Stomach (tissue), 4 donors: ENCODE measurements around the gene MAGI1.

Experiments used
- POLR2A ChIP-seq, 4 donors: fragments of 450-650 bp; IDR thresholded peaks; one replicate each; pipeline ENCODE4 v1.6.1; 2016; ENCODE audit warnings: antibody characterized with exemption in 4 of 4, control low read depth in 2 of 4, mild to moderate bottlenecking in 1 of 4, moderate library complexity in 1 of 4
- POLR2AphosphoS5 ChIP-seq, 3 donors: sonication (generic); formaldehyde crosslinking; IDR thresholded peaks; one replicate each; pipeline ENCODE4 v1.6.1; 2016; ENCODE audit warnings: antibody characterized with exemption in 3 of 3
- TF ChIP-seq, protein P1 (sequence below), 7 experiments: fragments of 450-650 bp in 4 of 7; fragments of 200-600 bp in 3 of 7; sonication (generic) in 3 of 7; IDR thresholded peaks; one replicate each; pipeline ENCODE4 v1.5.1; 2016 to 2019; ENCODE audit warnings: antibody characterized with exemption in 7 of 7, control low read depth in 2 of 7, mild to moderate bottlenecking in 1 of 7

- no peak for TF ChIP-seq POLR2AphosphoS5 (IDR thresholded peaks at IDR 0.05)
- TF ChIP-seq, protein P1, sequence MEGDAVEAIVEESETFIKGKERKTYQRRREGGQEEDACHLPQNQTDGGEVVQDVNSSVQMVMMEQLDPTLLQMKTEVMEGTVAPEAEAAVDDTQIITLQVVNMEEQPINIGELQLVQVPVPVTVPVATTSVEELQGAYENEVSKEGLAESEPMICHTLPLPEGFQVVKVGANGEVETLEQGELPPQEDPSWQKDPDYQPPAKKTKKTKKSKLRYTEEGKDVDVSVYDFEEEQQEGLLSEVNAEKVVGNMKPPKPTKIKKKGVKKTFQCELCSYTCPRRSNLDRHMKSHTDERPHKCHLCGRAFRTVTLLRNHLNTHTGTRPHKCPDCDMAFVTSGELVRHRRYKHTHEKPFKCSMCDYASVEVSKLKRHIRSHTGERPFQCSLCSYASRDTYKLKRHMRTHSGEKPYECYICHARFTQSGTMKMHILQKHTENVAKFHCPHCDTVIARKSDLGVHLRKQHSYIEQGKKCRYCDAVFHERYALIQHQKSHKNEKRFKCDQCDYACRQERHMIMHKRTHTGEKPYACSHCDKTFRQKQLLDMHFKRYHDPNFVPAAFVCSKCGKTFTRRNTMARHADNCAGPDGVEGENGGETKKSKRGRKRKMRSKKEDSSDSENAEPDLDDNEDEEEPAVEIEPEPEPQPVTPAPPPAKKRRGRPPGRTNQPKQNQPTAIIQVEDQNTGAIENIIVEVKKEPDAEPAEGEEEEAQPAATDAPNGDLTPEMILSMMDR (IDR thresholded peaks at IDR 0.05), result no peak
- no peak for TF ChIP-seq POLR2A (IDR thresholded peaks at IDR 0.05)
These were observed 462.5 kb downstream of the MAGI1 start for GRCh38 chr3:65576228-65576627.
